GM18861 (cell line): ENCODE results near the gene ATP8A1.
A peak's percentile ranks its signal among the peaks of the same experiment; 100 is the strongest.
"Not testable (repeated sequence)": the region's sequence is repeated elsewhere in the genome, so short reads cannot be mapped to it uniquely, and the experiment has no call there.

Experiments
- ATAC-seq: cut with Tn5 transposase; IDR thresholded peaks from one replicate; pipeline ENCODE4 v1.9.1; 2021; ENCODE audit not compliant: unreplicated experiment

ATP8A1 gene

GRCh38 chr4:42656944-42657792, at the start of gene ATP8A1:
ATP8A1 (minus strand) TSS chr4:42657105; CDS start chr4:42656873, 232 bp downstream.
- ATAC-seq, result peak; percentile 58

DNA sequence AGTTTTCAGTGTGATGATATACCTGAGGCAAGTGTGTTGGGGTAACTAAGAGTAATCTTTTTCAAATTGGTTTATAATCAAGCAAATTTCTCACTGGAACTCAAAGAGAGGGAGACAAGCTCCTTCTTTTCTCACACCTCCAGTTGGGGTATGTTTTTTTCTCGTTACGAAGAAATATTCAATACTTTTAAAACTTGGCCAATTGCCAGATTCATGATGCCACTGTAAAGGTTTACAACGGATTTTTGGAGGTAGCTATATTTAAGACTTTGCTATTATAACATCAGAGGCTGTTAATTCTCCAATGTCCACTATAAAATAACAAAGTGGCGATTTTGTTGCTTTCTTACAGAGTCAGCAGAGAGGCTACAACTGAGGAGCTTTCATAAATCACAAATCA, 49.2 kb upstream of the ATP8A1 start:
- ATAC-seq, result no peak

DNA sequence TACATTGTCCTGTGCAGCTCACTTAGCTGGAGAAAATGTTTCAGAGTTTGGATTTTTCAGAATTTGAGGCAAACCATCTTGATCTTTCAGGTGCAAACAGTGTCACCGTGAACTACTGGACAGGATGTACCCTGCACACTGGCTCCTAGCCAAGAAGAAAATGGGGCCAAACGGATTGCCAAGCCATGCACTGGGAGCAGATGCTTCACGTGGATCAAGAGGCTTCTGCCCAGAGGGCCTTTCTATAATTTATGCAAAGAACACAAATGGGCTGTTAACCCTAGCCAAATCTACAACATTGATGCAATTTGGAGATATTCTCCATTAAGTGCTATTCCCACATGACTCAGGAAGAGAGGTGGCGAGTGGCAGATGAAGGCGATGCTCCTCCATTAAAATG, 46.9 kb upstream of the ATP8A1 start:
- ATAC-seq, result no peak

GRCh38 chr4:42702895-42703294, 46.0 kb upstream of the ATP8A1 start:
- no peak for ATAC-seq

- ATAC-seq, result not testable (repeated sequence)
Measured at GRCh38 chr4:42701780-42702179, 44.9 kb upstream of the ATP8A1 start.

- no peak for ATAC-seq
Measured at GRCh38 chr4:42690537-42690936, 33.6 kb upstream of the ATP8A1 start.

DNA sequence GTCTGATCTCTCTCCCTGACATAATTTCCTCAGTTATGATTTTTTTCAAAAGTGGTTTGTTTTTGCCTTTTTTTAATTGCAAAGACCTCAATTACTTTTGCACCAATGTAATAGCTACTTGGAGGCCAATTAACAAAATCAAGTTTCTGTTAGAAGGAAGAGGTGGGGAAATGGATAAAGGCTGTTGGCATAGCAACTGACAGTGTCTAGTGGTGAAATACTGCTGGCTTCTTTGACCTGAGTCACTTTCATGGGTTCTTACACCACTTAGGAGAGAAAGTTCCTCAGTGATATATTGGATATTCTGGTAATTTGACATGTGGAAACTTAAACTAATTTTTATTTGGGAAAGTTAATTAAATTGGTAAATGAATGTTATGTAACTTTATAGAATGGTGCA, 26.5 kb upstream of the ATP8A1 start:
- no peak for ATAC-seq

GRCh38 chr4:42678512-42678911, 21.6 kb upstream of the ATP8A1 start:
- no peak for ATAC-seq

DNA sequence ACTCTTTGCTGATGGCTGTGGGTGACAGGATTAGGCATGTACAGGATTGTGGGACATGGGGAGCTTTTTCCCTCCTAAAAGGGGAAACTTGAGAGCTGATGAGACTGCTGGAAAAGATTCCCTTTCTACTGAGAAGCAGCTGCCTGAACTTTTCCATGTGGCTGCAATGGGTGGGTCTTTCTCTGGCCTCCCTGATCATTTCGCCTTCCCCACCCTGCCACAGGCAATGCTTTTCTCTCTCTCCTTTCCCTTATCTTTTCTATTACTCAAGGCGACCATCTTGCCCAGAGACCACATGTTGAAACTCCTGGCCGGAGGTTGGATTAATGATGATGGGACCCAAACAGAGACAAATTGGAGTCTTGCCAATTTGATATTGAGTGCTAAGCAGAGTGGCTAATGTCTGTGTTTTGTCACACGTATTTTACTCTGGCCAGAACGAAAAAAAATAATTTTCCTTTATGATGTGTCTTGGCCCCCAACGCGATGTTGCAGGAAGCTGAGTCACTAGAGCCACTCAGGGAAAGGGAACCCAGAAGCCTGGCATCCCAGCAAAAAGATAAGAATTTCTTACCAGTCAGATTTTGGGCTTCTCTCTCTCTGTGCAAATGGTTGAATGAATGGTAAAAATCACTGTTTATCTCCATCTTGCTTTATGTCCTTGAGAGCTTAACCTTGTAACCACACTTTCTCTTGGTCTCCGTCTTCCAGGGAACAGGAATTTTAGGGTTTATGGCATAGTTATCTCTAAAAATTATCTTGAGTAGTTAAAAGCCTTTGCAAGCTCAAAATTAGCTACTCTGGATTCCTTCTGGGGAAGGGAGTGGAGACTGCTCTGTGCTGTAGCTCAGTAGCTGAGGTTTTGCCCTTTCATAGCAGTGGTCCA, 19.4 kb upstream of the ATP8A1 start:
- no peak for ATAC-seq

DNA sequence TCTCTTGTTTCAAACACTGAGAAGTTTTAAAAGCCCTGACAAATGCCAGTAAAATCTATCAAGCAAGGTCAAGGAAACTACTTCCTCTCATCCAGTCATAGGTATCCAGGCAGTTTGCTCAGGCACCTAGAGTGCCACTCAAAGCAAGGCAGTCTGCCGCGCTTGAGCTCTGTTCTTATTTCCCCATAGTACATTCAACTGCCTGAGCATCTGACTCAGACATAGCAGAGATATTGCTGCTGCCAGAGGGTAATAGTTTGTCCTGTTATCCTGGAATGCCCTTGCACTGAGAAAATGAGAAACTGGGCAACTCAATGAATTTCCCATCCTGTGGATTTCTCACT, 16.1 kb upstream of the ATP8A1 start:
- no peak for ATAC-seq

GRCh38 chr4:42672359-42673081, 15.6 kb upstream of the ATP8A1 start:
- no peak for ATAC-seq

GRCh38 chr4:42671431-42672194, 14.7 kb upstream of the ATP8A1 start:
- peak; percentile 53 for ATAC-seq

GRCh38 chr4:42658261-42658660, 1.4 kb upstream of the ATP8A1 start:
- ATAC-seq, result no peak

GRCh38 chr4:42656679-42656943, 294 bp downstream of the ATP8A1 start:
- no peak for ATAC-seq

GRCh38 chr4:42655921-42656678, 805 bp downstream of the ATP8A1 start:
- peak; percentile 10 for ATAC-seq

DNA sequence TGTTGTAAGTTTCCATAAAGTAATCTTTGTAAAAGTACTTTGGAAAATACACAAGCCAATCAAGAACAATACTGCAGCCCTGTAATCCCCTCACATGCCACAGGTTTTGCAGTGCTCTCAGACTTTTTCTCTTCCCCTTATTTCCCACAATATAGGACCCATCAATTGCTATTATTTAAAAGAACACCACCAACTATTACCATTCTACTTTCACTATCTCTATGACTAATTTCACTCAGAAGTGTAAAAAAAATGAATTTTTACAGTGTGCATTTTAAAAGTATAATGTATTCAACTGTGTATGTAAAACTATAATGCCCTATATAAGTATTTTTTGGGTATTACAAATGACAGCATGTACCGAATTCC, 1.7 kb downstream of the ATP8A1 start:
- ATAC-seq, result no peak

GRCh38 chr4:42654631-42655268, 2.2 kb downstream of the ATP8A1 start:
- peak; percentile 35 for ATAC-seq

- ATAC-seq, result no peak
Measured at GRCh38 chr4:42653626-42654560, 3.0 kb downstream of the ATP8A1 start.
